Germinal center (tissue), 1 donor: Measurements from ENCODE around the gene AHCYL1.

ENCODE experiments used
- DNase-seq: peaks from one replicate; pipeline ENCODE4 v3.0.0; 2012; ENCODE audit warnings: mixed read lengths, low spot score

Gene AHCYL1

DNA sequence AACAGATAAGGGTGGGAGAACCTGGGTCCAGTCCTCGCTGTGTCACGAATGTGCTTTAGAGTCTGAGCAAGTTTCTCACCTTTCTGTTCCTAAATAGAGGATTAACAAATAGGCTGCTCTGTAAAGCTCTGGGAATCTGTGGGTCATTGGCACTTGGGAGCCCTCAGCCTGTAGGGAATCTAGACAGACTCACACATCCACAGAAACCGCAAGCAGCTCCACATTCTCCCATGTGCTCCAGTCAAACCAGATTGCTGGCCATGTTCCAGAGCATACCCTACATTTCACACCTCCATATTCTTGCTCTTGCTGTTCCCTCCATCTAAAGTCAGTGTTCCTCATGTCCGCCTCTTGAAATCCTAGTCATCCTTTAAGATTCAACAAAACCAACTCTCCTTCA lies 7.8 kb upstream of the AHCYL1 start:
- no peak for DNase-seq

DNA sequence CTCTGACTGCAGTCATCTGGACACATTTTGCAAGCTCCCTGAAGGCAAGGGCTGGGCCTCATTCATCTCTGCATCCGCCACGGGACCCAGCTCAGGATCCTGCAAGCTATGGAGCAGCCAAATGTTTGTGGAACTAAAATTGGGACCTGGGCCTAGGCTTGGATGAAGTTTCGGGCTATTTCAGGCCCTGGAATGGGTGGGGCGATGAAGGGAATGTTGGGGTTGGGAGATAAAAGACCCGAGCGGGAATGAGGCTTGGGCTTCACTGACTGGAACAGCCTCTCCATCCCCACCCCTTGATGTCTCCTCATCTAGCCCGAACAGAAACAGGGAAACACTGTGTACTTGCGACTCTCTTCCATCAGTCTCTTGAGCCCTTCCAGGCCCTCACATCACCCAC lies 7.3 kb upstream of the AHCYL1 start:
- no peak for DNase-seq

DNA sequence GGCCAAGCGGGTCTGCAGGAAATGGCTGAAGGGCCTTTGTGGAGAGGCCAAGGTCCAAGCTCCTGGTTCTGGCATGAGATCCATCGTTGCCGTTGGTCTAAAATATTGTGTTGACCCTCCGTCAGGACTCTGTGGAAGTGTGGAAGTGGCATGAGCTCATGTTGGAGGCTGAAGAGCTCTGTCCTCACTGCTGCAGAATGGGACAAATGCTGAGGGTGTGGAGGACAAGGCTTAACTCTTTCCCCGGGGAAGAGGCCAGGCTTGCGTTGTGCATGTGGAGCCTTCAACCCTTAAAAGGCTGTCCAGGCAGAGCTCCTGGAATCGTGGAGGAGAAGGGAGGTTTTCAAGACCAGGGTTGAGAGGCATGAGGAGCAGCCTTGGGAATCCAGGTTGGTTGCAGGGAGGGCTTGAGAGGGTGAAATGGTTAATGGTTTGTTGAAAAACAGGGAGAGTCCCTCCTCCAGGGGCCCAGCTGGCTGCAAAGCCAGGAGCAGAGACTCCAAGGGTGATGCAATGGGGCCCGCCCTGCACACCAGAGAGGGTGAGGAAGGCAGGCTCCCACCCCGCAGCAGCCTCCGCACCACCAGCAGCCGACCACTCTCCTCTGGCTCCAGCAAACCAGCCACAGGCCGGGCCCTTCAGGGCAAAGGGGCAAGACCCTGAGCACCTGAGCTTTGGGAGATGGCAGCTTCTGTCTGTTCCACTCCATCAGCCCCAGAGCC lies 6.7 kb upstream of the AHCYL1 start:
- no peak for DNase-seq

DNA sequence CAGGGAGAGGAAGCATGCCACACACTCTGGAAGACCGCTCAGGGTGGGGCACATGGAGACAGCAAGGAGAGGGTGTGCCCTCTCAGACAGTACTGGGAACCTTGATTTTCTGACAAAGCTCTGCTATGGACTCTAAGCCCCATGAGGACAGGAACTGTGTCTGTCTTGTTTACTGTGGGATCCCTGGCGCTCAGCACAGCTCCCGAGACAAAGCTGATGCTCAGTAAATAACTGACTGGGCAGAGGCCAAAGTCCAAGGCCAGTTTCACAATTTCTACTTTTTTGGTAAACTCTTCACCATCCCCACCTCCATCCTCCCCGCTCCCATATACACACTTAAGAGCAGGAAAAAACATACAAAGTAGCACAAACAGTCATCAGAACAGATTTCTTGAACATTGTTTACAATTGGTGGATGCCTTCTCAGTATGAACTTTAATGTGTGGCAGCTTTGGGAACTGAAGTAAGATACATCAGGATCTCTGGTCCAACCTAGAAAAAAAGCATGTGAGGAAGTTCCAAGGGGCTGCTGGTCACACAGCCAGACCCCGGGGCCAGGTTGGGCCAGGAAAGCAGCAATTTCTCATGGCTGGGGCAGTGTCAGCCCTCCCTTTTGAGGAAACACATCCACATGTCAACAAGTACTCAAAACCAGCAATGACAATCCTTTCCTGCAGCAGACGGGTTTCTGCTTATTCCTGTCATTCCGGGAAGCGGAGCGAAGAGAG lies 5.6 kb upstream of the AHCYL1 start:
- no peak for DNase-seq

DNA sequence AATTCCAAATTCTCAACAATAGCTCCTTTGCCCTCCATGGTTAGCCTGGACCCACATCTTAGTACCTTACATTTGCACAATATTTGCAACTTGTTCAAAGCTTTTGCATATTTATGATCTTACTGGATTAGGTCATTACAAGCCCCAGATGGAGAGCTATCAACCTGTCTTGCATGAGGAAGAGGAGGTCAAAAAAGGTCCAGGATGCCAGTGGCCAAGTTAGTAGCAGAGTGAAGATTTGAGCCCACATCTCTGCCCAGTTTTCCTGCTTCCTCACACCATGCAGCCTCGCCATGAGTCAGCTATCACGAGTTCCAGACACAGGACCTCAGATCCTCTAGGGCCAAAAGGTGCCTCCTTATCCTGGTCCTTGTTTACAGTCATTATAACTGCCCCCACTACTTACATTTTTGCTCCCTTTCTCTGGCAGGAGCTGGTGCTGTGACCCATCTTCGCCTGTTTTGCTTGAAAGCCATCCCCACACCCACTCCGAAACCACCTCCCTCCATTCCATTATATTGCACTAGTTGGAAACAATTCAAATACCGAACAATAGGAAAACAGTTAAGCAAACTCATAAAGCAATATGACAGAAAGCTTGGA lies 5.0 kb upstream of the AHCYL1 start:
- no peak for DNase-seq

DNA sequence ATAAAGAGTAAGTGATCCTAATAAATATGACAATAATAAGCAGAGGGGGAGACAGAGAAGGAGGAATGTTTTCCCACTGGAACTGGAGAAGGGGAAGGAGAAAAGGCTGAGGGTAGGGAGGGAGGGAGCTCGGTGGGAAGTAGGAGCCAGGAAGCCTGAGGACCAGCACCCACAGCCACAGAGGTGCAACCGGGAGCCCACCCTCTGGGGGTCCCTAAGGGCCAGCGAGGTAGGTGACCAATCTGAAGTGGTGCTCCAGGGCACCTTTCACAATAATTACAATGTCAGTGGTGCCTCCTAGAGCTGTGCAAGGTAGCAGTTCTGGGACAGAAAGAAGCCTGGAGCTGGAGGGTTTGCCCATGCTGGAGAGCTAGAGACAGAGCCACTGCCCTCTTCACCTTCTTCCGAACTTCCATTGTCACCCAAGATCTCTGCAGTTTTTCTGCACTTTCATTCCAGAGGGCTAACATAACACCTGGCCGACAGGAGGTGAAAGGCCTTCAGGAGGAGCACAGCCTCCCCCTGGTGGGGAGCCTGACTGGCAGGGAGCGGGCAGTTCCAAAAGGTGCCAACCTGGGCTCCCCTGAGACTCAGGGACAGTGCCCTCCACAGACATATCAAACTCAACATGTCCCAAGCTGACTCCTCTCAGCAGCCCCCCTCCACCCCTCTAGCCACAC lies 4.1 kb upstream of the AHCYL1 start:
- no peak for DNase-seq

DNA sequence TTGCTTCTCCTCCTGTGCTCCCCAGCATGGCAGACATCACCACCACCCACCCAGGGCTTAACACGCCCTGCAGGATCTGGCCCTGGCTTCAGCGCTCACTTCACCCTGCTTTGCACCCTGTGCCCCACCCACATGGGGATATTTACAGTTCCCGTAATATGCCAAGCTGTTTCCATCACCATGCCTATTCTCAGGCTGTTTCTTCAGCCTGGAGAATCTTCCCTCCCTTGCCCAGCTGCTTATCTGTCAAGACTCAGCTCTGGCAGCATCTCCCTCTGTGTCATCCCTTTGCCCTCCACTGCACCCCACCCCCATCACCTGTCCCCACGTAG lies 3.6 kb upstream of the AHCYL1 start:
- DNase-seq: no peak

DNA sequence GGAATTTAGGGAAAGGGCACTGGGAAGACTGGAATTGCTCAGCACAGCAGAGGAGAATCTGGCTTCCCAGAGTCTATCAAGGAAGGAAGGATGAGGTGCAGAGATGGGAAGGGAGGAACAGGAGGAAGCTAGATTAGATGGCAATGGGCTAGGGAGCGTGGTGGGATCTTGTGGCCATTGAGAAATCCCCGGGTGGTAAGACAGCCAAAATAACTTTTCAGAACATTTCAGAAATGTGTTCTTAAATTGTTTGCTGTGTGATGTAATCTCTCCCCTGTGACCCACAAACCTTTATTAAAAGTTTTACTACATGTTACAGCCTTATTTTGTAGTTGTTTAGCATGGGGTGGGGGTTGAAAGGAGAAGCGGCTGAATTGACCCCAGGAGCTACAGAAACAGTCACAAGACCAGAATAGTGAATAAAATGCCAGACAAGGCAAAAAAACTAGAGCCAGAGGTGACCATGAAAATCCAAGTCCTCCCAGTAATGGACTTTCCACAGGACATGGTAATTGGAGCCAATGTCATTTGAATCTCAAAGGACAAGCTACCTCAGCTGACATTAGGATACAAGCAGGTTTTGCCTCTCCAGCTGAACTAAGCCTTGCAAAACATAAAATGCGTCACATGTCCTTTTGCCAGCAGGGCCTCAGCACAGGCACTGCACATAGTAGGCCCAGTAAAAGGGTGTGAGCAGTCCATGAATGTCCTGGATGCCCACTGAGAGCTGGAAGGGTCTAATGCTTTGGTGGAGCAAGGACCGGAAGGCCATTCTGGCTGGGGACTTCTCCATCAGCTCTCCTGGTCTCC lies 980 bp upstream of the AHCYL1 start:
- DNase-seq: no peak

DNA sequence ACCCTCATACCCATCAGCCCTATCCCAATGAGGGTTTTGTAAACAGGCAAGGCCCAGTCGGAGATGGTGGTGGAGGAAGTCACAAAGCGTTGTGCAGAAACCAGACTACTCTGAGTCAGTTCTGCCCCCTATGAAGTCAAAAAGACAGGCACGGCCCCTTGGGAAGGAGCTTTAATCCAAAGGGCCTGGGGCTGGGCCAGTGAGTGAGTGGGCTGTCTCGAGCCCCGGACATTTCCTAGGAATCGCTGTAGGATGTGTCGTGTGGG lies 442 bp upstream of the AHCYL1 start:
- no peak for DNase-seq

DNA sequence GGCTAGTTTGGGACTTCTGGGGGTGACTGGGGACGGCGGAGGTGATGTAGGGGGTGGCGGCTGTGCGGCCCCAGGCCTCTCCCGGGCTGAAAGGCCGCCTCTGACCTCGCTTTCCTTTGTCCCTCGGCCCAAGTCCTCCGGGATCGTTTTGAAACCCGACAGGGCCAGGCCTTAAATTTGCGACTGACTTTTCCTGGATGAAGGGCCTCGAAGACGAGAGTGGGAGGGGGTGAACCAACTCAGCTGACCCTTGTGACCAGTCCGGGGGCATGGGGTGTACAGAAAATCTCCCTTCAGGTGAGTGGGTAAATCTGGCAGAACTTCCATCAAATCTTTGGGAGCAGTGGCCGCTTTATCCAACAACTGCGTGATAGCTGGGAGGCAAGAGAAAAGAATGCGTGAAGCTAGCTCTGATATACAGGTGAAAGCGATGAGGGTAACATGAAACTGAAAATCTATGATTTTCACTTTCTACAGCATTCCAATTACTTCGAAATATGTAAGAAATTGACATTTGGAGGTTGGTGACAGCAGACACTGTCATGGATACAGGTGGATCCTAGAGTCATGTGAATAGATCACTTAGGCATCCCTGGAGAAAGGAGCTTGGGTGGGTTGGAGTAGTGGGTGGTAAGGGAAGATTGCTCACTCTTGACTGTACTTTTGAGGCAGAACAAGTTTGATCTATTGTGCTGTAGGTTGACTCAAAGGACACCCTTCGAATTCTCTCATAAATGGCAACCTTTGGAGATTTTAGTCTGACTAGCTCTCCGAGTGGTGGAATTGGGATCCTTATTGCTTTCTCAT lies 885 bp downstream of the AHCYL1 start:
- DNase-seq: no peak

DNA sequence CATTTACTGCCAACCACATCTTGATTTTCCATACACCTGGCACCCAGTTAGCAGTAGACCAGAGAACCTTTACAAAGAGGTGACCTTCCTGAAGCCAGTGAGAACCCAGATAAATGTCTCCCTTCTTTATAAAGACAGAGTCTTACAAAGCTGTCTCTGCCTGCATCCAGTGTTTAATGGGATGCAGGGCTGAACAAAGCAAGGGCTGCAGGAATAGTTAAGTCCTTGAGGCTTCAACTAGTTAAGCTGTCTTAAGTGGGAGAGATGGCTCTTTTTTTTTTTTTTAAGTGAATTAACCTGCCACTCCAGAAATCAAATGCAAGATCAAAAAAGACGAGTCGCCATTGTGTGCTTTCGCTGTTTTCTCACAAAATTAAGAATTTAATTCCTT lies 1.5 kb downstream of the AHCYL1 start:
- no peak for DNase-seq

DNA sequence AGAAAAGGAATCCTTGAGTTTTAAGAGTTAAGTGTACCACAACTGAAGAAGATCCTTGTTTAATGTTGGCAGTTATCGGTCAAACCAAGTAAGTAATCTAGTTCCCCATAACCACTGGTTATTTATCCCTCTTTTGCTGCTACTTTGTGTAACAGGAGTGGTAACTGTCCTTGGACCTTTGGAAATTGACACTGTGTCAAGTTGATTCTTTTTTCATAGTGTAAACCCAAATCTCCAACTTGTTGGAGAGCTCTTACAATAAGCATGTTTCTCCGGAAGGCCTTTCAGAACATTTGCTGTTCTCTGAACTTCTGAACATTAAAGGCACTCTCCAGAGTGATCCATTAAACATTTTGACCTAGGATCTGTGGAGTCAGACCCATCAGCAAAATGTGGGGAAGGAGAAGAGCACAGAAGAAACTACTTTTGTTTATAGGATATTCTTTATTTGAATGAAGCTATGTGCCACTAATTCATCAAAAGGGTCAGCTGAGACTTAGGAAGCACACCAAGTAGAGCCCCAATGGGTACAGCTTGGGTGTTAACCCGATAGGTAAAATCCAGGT lies 3.9 kb downstream of the AHCYL1 start:
- no peak for DNase-seq

DNA sequence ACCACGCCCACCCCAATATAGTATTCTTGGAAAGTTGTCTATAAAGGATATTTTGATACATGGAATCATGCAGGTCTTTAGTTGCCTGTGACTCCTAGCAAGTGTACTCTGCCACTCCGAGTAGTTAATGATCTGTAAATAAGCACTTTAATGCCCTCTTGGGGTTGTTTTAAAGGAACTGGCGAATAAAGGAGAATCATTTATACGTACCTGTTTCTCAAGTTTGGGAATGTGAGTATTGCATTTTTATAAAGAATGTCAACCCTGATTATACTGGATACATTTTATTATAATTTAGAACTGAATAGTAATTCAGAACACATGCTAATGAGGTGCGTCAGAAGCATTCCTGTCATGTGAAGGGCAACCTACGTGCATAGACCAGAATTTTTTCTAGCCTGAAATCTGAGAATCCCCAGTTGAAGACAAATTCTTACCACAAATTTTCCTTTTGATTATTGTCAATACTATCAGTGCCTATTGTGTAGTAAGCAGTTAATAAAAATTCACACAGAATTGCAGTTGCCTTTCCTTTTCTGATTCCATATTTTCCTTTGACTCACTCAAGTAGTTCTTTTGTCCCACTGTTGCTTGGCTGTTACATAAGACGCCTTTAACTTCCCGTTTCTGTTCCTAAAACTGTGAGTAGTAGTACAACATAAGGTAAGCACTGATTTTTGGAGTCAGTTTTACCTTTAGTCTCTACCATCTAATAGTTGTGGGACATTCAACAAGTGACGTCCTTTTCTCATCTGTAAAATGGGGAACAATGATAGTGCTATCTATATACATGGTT lies 5.1 kb downstream of the AHCYL1 start:
- no peak for DNase-seq

DNA sequence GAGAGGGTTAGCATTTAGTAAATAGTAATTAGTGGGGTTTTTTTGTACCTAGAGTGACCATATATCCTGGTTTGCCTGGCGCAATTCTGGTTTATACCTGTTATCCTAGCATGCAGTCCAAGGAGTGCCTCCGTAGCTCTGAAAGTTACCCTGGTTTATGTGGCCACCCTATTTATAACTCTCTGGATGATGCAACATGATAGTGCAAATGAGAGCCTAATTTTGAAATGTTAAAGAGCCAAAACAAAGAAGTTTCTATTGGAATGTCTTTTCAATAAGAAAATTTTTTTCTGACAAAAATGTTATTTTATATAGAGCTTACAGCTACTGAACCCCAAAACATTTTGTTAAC lies 5.7 kb downstream of the AHCYL1 start:
- DNase-seq: no peak

DNA sequence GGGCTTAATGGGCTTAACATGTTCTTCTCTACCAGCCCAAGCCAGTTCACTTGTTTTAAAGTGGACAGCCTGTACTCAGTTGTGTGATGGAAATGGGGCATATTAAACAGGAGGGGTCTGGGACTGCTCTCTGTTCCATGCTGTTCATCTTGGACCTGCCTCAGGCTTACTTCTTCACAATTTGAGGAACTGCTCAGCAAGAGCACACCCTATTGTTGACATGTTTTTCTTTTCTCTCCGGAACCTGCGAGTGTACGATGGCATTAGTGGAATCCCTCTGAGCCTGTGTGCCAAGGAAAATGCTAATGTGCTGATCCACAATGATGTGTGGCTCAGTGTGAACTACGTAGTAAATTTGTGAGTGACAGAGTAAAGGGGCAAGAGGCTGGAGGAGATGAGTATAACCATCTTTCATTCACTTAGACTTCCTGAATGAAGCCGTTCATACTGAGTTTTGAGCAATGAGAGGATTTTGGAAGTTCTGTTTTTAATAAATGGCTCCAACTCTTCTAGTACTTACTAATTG lies 6.9 kb downstream of the AHCYL1 start:
- no peak for DNase-seq

DNA sequence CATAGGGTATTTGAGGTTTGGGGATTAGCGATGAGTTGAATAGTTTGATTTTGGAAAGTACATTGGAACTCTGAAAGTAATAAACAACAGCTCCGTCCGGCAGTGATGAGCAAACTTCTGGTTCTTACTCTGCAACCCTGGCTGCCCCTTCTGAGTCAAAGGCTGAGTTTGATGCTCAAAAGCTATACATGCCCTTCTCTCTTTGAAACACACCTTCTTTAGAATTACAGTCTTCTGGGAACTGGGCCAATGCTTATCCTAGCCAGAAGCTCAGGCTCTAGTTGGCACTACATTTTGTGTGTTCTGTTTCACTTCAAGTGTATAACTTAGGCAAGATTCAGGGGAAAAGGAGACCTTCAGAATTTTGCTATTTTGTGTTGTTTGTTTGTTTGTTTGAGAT lies 9.3 kb downstream of the AHCYL1 start:
- DNase-seq: no peak

DNA sequence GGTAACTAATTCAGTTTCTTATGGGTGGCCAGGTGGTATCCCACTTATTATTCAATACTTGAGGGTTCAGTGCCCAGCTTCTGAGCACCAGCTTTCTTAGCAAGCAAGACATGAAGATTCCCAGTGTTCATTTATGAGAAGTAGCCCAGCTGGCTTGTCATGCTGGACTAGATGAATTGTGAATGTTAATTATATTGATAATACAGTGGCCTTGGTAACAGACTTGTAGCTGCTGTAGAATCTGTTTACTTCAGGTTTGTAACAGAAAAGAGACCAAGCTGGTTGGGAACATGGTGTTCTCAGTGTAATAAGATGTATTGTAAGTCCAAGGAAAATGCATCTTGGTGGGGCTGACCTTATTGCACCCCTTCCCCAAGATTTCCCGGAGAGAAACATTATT lies 10.1 kb downstream of the AHCYL1 start:
- no peak for DNase-seq

DNA sequence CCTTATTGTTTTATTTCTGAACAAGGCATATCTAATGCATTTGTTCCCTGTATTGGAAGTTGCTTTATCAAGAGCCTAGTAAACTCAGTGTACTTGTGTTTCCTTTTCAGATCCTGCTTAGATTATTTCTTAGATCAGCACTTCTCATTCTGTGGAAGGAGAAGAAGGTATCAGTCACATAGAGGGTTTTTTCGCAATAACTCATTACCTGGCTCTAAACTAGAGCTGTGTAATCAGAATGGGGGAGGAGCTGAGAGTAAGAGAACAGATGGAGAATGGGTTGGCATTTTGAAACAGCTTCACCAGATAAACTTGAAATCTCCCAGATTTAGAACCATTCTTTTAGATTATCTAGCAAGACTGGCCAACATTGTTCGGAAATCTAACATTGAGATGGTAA lies 11.0 kb downstream of the AHCYL1 start:
- no peak for DNase-seq

DNA sequence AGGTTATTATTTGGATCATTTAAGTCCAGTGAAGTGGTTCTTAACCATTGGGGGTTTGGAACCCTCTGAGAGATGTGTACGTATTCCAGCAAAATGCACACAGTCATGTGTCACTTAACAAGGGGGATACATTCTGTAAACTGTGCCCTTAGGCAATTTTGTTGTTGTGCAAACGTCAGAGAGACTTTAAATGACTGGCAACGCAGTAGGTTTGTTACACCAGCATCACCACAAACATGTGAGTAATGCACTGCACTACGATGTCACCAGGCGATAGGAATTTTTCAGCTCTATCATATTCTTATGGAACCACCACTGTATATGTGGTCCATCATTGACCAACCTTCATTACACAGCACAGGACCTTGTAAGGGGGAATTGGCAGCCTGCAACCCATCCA lies 11.9 kb downstream of the AHCYL1 start:
- DNase-seq: no peak

DNA sequence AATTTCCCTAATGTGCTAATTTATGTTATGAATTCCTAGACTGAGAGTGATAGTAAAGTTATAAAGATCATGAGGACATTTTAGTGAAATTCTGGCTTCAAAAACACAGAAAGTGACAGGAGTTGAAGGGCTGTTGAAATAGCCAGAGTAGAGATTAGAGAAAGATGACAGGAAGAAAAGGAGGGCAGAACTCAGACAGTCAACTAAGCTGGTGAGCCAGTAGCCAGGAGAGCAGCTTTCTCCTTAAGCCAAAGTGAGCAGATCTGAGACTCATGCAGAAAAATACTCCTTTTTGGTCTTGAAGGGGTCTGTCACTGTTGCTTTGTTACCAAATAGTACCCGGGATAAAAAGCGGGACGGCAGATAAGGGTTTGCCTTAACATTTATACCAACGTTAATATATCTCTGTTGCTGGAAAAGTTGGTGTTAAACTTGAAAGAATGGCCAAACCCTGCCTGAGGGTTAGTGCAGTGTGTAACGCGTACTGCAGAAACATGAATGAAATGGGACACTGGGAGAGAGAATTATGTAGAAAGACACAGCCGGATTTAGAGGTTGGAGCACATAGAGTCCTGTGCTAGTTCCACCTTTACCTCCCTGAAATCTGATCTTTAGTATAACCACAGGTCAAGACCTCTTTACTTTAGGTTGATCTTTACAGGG lies 12.8 kb downstream of the AHCYL1 start:
- no peak for DNase-seq
